ENCODE results near the gene PIEZO2. TPM values are rescaled to one million over a fixed set of nuclear protein-coding genes. Genes with fewer than 3 reads are reported as not detected.

The PIEZO2 gene
- total RNA-seq, 1 experiment from 2014 or later, result not detected

GRCh38 chr18:10685484-10685883 lies 463.9 kb downstream of the PIEZO2 start:
- DNase-seq, result no peak
- no peaks in the 10 kb centered on the region for H3K36me3 ChIP-seq (ENCODE audit: insufficient read depth, low read length)
- H3K9me2 ChIP-seq (replicated peaks; ENCODE audit: insufficient read depth, low read length), result no peaks in the 10 kb centered on the region
- H2AFZ ChIP-seq (ENCODE audit: low read length), result no peak overlapping the region
- no peaks in the 10 kb centered on the region for H3K79me2 ChIP-seq (ENCODE audit: low read length)
- no peak overlapping the region for H3K27ac ChIP-seq (ENCODE audit: low read length)
- H3K4me3 ChIP-seq (ENCODE audit: low read length), result no peak overlapping the region
- no peaks in the 10 kb centered on the region for H4K20me1 ChIP-seq (ENCODE audit: insufficient read depth, low read depth, low read length)
- H3K27me3 ChIP-seq (ENCODE audit: low read length), result no peaks in the 10 kb centered on the region
- no peak overlapping the region for H3K4me2 ChIP-seq (ENCODE audit: low read depth, low read length, poor library complexity, severe bottlenecking)
- H3K9ac ChIP-seq (ENCODE audit: low read length), result no peak overlapping the region
- no peaks in the 10 kb centered on the region for H3K9me3 ChIP-seq (ENCODE audit: low read length)
- no peaks in the 10 kb centered on the region for H3K4me1 ChIP-seq (ENCODE audit: low read length)

- Histone ChIP-seq H3K4me2 (ENCODE audit: low read depth, low read length, poor library complexity, severe bottlenecking) (no peak overlapping the region), H2AFZ (ENCODE audit: low read length) (no peak overlapping the region), H3K4me1 (ENCODE audit: low read length) (no peaks in the 10 kb centered on the region), H3K4me3 (ENCODE audit: low read length) (no peak overlapping the region), H3K9me2 (replicated peaks; ENCODE audit: insufficient read depth, low read length) (no peaks in the 10 kb centered on the region), H3K27me3 (ENCODE audit: low read length) (peaks cover 2% of the 10 kb centered on the region; the same call in 1 of the 2 replicates), H3K9ac (ENCODE audit: low read length) (no peak overlapping the region), H3K9me3 (ENCODE audit: low read length) (no peaks in the 10 kb centered on the region), H3K27ac (ENCODE audit: low read length) (no peak overlapping the region), H3K79me2 (ENCODE audit: low read length) (no peaks in the 10 kb centered on the region), H4K20me1 (ENCODE audit: insufficient read depth, low read depth, low read length) (no peaks in the 10 kb centered on the region), H3K36me3 (ENCODE audit: insufficient read depth, low read length) (no peaks in the 10 kb centered on the region)
- DNase-seq, result no peak
Observed at GRCh38 chr18:10682368-10682714, 467.0 kb downstream of the PIEZO2 start.

- Histone ChIP-seq H3K9me2 (replicated peaks; ENCODE audit: insufficient read depth, low read length) (no peaks in the 10 kb centered on the region), H2AFZ (ENCODE audit: low read length) (no peak overlapping the region), H3K4me3 (ENCODE audit: low read length) (no peak overlapping the region), H3K79me2 (ENCODE audit: low read length) (no peaks in the 10 kb centered on the region), H3K9me3 (ENCODE audit: low read length) (no peaks in the 10 kb centered on the region), H3K4me1 (ENCODE audit: low read length) (no peaks in the 10 kb centered on the region), H4K20me1 (ENCODE audit: insufficient read depth, low read depth, low read length) (no peaks in the 10 kb centered on the region), H3K4me2 (ENCODE audit: low read depth, low read length, poor library complexity, severe bottlenecking) (no peak overlapping the region), H3K27ac (ENCODE audit: low read length) (no peak overlapping the region), H3K9ac (ENCODE audit: low read length) (no peak overlapping the region), H3K27me3 (ENCODE audit: low read length) (peaks cover 2% of the 10 kb centered on the region; the same call in 1 of the 2 replicates), H3K36me3 (ENCODE audit: insufficient read depth, low read length) (no peaks in the 10 kb centered on the region)
- DNase-seq, result no peak
Observed at GRCh38 chr18:10681581-10682367, 467.6 kb downstream of the PIEZO2 start.

GRCh38 chr18:10680271-10680596 lies 469.1 kb downstream of the PIEZO2 start:
- Histone ChIP-seq H4K20me1 (ENCODE audit: insufficient read depth, low read depth, low read length) (no peaks in the 10 kb centered on the region), H3K36me3 (ENCODE audit: insufficient read depth, low read length) (no peaks in the 10 kb centered on the region), H2AFZ (ENCODE audit: low read length) (no peak overlapping the region), H3K9me2 (replicated peaks; ENCODE audit: insufficient read depth, low read length) (no peaks in the 10 kb centered on the region), H3K4me1 (ENCODE audit: low read length) (no peaks in the 10 kb centered on the region), H3K9ac (ENCODE audit: low read length) (no peak overlapping the region), H3K4me2 (ENCODE audit: low read depth, low read length, poor library complexity, severe bottlenecking) (no peak overlapping the region), H3K27me3 (ENCODE audit: low read length) (peaks cover 2% of the 10 kb centered on the region; the same call in 1 of the 2 replicates), H3K9me3 (ENCODE audit: low read length) (no peaks in the 10 kb centered on the region), H3K79me2 (ENCODE audit: low read length) (no peaks in the 10 kb centered on the region), H3K4me3 (ENCODE audit: low read length) (no peak overlapping the region), H3K27ac (ENCODE audit: low read length) (no peak overlapping the region)
- DNase-seq, result no peak

- no peak for DNase-seq
- no peak overlapping the region for H3K4me3 ChIP-seq (ENCODE audit: low read length)
- no peak overlapping the region for H3K27ac ChIP-seq (ENCODE audit: low read length)
- H3K4me2 ChIP-seq (ENCODE audit: low read depth, low read length, poor library complexity, severe bottlenecking), result no peak overlapping the region
- peaks cover 2% of the 10 kb centered on the region; the same call in 1 of the 2 replicates for H3K27me3 ChIP-seq (ENCODE audit: low read length)
- H4K20me1 ChIP-seq (ENCODE audit: insufficient read depth, low read depth, low read length), result no peaks in the 10 kb centered on the region
- no peak overlapping the region for H2AFZ ChIP-seq (ENCODE audit: low read length)
- H3K9me2 ChIP-seq (replicated peaks; ENCODE audit: insufficient read depth, low read length), result no peaks in the 10 kb centered on the region
- H3K79me2 ChIP-seq (ENCODE audit: low read length), result no peaks in the 10 kb centered on the region
- no peaks in the 10 kb centered on the region for H3K4me1 ChIP-seq (ENCODE audit: low read length)
- H3K9me3 ChIP-seq (ENCODE audit: low read length), result no peaks in the 10 kb centered on the region
- H3K36me3 ChIP-seq (ENCODE audit: insufficient read depth, low read length), result no peaks in the 10 kb centered on the region
- H3K9ac ChIP-seq (ENCODE audit: low read length), result no peak overlapping the region
Observed at GRCh38 chr18:10679557-10680270, 469.7 kb downstream of the PIEZO2 start.

GRCh38 chr18:10671441-10671840 lies 477.9 kb downstream of the PIEZO2 start:
- Histone ChIP-seq H3K4me3 (ENCODE audit: low read length) (no peak overlapping the region), H3K4me2 (ENCODE audit: low read depth, low read length, poor library complexity, severe bottlenecking) (no peak overlapping the region), H3K36me3 (ENCODE audit: insufficient read depth, low read length) (no peaks in the 10 kb centered on the region), H3K9me3 (ENCODE audit: low read length) (no peaks in the 10 kb centered on the region), H3K27me3 (ENCODE audit: low read length) (no peaks in the 10 kb centered on the region), H2AFZ (ENCODE audit: low read length) (no peak overlapping the region; the same call in 1 of the 2 replicates), H3K9ac (ENCODE audit: low read length) (no peak overlapping the region), H3K79me2 (ENCODE audit: low read length) (no peaks in the 10 kb centered on the region), H3K27ac (ENCODE audit: low read length) (no peak overlapping the region), H3K9me2 (replicated peaks; ENCODE audit: insufficient read depth, low read length) (no peaks in the 10 kb centered on the region), H4K20me1 (ENCODE audit: insufficient read depth, low read depth, low read length) (no peaks in the 10 kb centered on the region), H3K4me1 (ENCODE audit: low read length) (no peaks in the 10 kb centered on the region)
- DNase-seq, result no peak

GRCh38 chr18:10670856-10671255 lies 478.5 kb downstream of the PIEZO2 start:
- Histone ChIP-seq H3K9me2 (replicated peaks; ENCODE audit: insufficient read depth, low read length) (no peaks in the 10 kb centered on the region), H4K20me1 (ENCODE audit: insufficient read depth, low read depth, low read length) (no peaks in the 10 kb centered on the region), H3K4me3 (ENCODE audit: low read length) (no peak overlapping the region), H3K27ac (ENCODE audit: low read length) (no peak overlapping the region), H3K9ac (ENCODE audit: low read length) (no peak overlapping the region), H3K4me2 (ENCODE audit: low read depth, low read length, poor library complexity, severe bottlenecking) (no peak overlapping the region), H3K27me3 (ENCODE audit: low read length) (no peaks in the 10 kb centered on the region), H3K79me2 (ENCODE audit: low read length) (no peaks in the 10 kb centered on the region), H3K9me3 (ENCODE audit: low read length) (no peaks in the 10 kb centered on the region), H3K36me3 (ENCODE audit: insufficient read depth, low read length) (no peaks in the 10 kb centered on the region), H2AFZ (ENCODE audit: low read length) (peak overlapping the region; percentile 56; the same call in 1 of the 2 replicates), H3K4me1 (ENCODE audit: low read length) (no peaks in the 10 kb centered on the region)
- DNase-seq, result no peak

- Histone ChIP-seq H3K36me3 (ENCODE audit: insufficient read depth, low read length) (no peaks in the 10 kb centered on the region), H3K27ac (ENCODE audit: low read length) (no peak overlapping the region), H3K9ac (ENCODE audit: low read length) (no peak overlapping the region), H2AFZ (ENCODE audit: low read length) (no peak overlapping the region), H3K4me2 (ENCODE audit: low read depth, low read length, poor library complexity, severe bottlenecking) (no peak overlapping the region), H3K9me3 (ENCODE audit: low read length) (no peaks in the 10 kb centered on the region), H3K4me1 (ENCODE audit: low read length) (no peaks in the 10 kb centered on the region), H3K27me3 (ENCODE audit: low read length) (no peaks in the 10 kb centered on the region), H3K79me2 (ENCODE audit: low read length) (no peaks in the 10 kb centered on the region), H3K4me3 (ENCODE audit: low read length) (no peak overlapping the region), H3K9me2 (replicated peaks; ENCODE audit: insufficient read depth, low read length) (no peaks in the 10 kb centered on the region), H4K20me1 (ENCODE audit: insufficient read depth, low read depth, low read length) (no peaks in the 10 kb centered on the region)
- no peak for DNase-seq
Observed at GRCh38 chr18:10669441-10670100, 479.8 kb downstream of the PIEZO2 start.
